ENCODE measurements around the gene EDRF1. TPM values are rescaled to one million over a fixed set of nuclear protein-coding genes. Genes with fewer than 3 reads are reported as not detected.

EDRF1 gene
- total RNA-seq, 2 donors from 2014 or later, result 22.4 to 29.8 TPM

DNA sequence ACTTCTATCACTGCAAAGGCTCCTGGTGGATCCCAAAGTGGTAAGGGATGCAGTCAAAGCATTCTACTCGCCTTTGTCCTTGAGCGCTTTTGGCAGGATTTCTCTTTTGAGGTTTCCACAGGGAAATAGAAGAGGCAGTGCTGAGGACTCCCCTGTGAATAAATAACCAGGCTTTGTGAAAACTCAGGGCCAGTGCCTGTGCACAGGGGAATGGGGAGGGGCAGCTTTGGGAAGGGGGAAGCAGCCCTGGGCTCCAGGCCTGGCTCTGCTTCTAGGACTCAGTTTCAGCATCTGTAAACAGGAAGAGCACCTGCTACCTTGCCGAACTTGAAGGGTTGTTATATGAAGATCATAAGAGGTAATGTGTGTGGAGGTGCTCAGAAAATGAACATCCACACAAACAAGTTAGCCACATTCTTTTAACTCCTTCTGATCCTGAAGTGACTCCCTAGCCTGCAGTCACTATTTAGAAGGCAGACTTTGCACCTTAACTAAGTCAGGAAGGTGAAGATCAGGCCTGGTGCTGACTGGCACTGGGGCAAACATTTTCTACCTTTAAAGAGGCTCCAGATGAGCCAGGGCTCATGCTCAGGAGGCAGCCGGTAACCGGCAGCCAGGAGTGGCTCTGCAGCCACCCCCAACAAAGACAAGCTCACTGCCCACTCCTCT lies 78.6 kb downstream of the EDRF1 start:
- Histone ChIP-seq H3K27me3 (no peaks in the 10 kb centered on the region), H3K9me3 (no peaks in the 10 kb centered on the region), H3K27ac (peak overlapping the region in 2 of 4 donors; percentile 43 to 53), H3K36me3 (replicated peaks in 1 of 2; ENCODE audit: insufficient read depth in 1 of 2, low read depth in 2 of 2) (peaks cover 0 to 8% of the 10 kb centered on the region in 2 donors), H3K4me1 (peaks cover 16% of the 10 kb centered on the region), H3K4me3 (no peak overlapping the region)
- WGBS, 2 donors, result 20 to 26% methylated on average over 3 to 5 of the region's 5 CpGs
- ATAC-seq (peak; percentile 80), DNase-seq (peak; percentile 31 to 69 (median 59))
- TF ChIP-seq POLR2A (IDR thresholded peaks at IDR 0.05), result no peak
- TF ChIP-seq, protein P1, sequence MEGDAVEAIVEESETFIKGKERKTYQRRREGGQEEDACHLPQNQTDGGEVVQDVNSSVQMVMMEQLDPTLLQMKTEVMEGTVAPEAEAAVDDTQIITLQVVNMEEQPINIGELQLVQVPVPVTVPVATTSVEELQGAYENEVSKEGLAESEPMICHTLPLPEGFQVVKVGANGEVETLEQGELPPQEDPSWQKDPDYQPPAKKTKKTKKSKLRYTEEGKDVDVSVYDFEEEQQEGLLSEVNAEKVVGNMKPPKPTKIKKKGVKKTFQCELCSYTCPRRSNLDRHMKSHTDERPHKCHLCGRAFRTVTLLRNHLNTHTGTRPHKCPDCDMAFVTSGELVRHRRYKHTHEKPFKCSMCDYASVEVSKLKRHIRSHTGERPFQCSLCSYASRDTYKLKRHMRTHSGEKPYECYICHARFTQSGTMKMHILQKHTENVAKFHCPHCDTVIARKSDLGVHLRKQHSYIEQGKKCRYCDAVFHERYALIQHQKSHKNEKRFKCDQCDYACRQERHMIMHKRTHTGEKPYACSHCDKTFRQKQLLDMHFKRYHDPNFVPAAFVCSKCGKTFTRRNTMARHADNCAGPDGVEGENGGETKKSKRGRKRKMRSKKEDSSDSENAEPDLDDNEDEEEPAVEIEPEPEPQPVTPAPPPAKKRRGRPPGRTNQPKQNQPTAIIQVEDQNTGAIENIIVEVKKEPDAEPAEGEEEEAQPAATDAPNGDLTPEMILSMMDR (IDR thresholded peaks at IDR 0.05), result no peak
- intact Hi-C loops (cut with DNase I), result no loop called here

DNA sequence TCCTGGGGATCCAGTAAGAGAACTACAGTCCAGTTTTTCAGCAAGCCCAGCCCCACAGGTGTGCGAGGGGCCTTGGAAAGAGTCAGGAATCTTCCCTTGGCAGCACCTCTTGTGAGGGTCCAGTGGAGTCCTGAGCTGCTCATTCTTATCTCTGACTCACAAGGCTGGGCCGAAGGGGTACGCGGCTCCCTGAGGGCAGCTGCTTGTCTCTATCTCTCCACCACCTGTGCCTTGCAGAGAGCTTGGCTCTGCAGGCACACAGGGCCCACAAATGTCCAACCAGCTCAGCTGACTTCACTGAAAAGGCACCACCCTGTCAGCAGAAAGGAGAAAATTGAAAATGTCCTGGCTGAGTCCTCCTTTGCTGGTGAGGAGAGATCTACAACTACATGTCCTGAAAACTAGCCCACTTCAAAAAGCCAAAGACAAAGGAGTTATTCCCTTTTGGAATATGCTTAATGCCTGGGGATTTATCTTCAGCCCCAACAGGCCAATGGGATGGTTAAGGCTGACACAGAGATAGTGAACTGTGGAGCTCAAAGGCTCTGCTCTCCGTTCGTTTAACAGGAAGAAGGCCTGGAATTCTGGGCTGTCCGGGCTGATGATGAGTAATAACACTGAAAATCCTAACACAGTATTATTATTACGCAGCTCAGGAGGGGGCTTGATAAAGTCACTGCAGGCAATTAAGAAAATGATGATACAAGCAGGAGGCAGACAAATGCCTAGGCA lies 80.1 kb downstream of the EDRF1 start:
- DNase-seq, result no peak
- ATAC-seq, result no peak
- H3K27me3 ChIP-seq, result no peaks in the 10 kb centered on the region
- no peaks in the 10 kb centered on the region for H3K9me3 ChIP-seq
- peaks cover 0 to 2% of the 10 kb centered on the region in 2 donors for H3K36me3 ChIP-seq (replicated peaks in 1 of 2; ENCODE audit: insufficient read depth in 1 of 2, low read depth in 2 of 2)
- H3K4me1 ChIP-seq, result peaks cover 16% of the 10 kb centered on the region
- WGBS, 2 donors, result 86 to 87% methylated on average over 8 of the region's 8 CpGs
- H3K27ac ChIP-seq, result no peak overlapping the region
- TF ChIP-seq, protein P1 (IDR thresholded peaks at IDR 0.05), result no peak
- no peak for TF ChIP-seq POLR2A (IDR thresholded peaks at IDR 0.05)
- intact Hi-C loops (cut with DNase I), result no loop called here
- H3K4me3 ChIP-seq, result no peak overlapping the region

DNA sequence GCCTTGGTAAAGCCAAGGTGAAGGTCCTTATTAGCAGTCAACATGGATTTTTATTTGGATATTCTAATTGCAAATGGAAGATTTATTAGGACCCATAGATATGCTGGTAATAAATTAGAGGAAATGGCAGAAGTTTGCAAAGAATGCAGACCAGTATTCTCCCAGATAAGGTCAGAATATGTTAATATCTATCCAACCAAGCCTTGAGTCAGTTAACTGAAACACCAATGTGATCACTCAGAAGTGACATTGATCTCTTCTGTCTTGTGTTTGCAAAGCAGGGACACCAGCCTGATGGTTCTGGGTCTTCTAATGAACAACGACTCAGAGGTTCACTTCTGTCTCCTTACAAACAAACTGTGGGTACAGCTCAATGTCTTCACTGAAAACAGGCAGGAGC lies 82.1 kb downstream of the EDRF1 start:
- Histone ChIP-seq H3K4me1 (peaks cover 16% of the 10 kb centered on the region), H3K27me3 (no peaks in the 10 kb centered on the region), H3K4me3 (no peak overlapping the region), H3K36me3 (replicated peaks in 1 of 2; ENCODE audit: insufficient read depth in 1 of 2, low read depth in 2 of 2) (peaks cover 0 to 9% of the 10 kb centered on the region in 2 donors), H3K27ac (no peak overlapping the region), H3K9me3 (no peaks in the 10 kb centered on the region)
- WGBS, 2 donors, result 63 to 81% methylated on average over 1 of the region's 1 CpG
- ATAC-seq, result no peak
- intact Hi-C loops (cut with DNase I), result no loop called here
- no peak for TF ChIP-seq POLR2A (IDR thresholded peaks at IDR 0.05)
- TF ChIP-seq, protein P1 (IDR thresholded peaks at IDR 0.05), result no peak
- DNase-seq, result no peak

DNA sequence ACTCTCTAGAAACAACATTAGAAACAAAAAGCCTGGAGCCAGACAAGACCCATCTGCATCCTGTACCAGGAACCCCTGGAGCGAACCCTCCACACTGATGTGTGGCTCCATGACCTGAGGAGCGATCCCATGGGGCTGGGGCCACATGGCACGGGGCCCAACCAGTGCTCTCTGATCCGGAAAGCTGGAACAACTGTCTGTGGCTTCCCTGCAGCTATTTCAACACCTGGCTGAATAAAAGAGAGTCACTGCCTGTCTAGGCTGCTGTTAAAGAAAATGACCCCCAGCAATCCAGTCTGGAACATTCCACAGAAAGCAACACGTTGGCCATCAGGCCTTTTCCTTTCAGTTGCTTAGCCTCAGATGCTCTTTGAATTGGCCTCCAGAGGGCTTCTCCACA lies 82.6 kb downstream of the EDRF1 start:
- DNase-seq (no peak), ATAC-seq (no peak)
- intact Hi-C loops (cut with DNase I), result no loop called here
- WGBS, 2 donors, result 94% methylated on average over 3 to 5 of the region's 5 CpGs
- no peak overlapping the region for H3K27ac ChIP-seq
- H3K9me3 ChIP-seq, result no peaks in the 10 kb centered on the region
- TF ChIP-seq, protein P1 (IDR thresholded peaks at IDR 0.05), result no peak
- TF ChIP-seq POLR2A (IDR thresholded peaks at IDR 0.05), result no peak
- peaks cover 0 to 9% of the 10 kb centered on the region in 2 donors for H3K36me3 ChIP-seq (replicated peaks in 1 of 2; ENCODE audit: insufficient read depth in 1 of 2, low read depth in 2 of 2)
- H3K27me3 ChIP-seq, result no peaks in the 10 kb centered on the region
- H3K4me3 ChIP-seq, result no peak overlapping the region
- H3K4me1 ChIP-seq, result peaks cover 16% of the 10 kb centered on the region
